ENCODE data around the gene MEIS1.
"Not testable (repeated sequence)": the region's sequence is repeated elsewhere in the genome, so short reads cannot be mapped to it uniquely, and the experiment has no call there.

Gene MEIS1

GRCh38 chr2:66466433-66466832, 31.5 kb downstream of the MEIS1 start:
- no peak for DNase-seq

GRCh38 chr2:66467718-66468117, 32.8 kb downstream of the MEIS1 start:
- DNase-seq: no peak

- no peak for DNase-seq
These were observed 34.4 kb downstream of the MEIS1 start for GRCh38 chr2:66469214-66469902.

GRCh38 chr2:66470199-66470598, 35.3 kb downstream of the MEIS1 start:
- no peak for DNase-seq

GRCh38 chr2:66472225-66472843, 37.4 kb downstream of the MEIS1 start:
- DNase-seq: no peak

GRCh38 chr2:66477135-66477842, 42.4 kb downstream of the MEIS1 start:
- no peak for DNase-seq

GRCh38 chr2:66478299-66478698, 43.4 kb downstream of the MEIS1 start:
- no peak for DNase-seq

GRCh38 chr2:66478731-66479316, 43.9 kb downstream of the MEIS1 start:
- DNase-seq: no peak

GRCh38 chr2:66481100-66481549, 46.2 kb downstream of the MEIS1 start:
- DNase-seq: no peak

GRCh38 chr2:66485252-66485651, 50.3 kb downstream of the MEIS1 start:
- not testable (repeated sequence) for DNase-seq

- no peak for DNase-seq
These were observed 54.0 kb downstream of the MEIS1 start for GRCh38 chr2:66488946-66489345.

GRCh38 chr2:66489436-66489835, 54.5 kb downstream of the MEIS1 start:
- DNase-seq: no peak

- no peak for DNase-seq
These were observed 55.7 kb downstream of the MEIS1 start for GRCh38 chr2:66490588-66491001.

- no peak for DNase-seq
These were observed 59.8 kb downstream of the MEIS1 start for GRCh38 chr2:66494708-66495107.

- DNase-seq: peak in 3 of 51 donors; percentile 12 to 31 (median 20)
These were observed 61.1 kb downstream of the MEIS1 start for GRCh38 chr2:66495788-66496640.

GRCh38 chr2:66496670-66497420, 61.9 kb downstream of the MEIS1 start:
- DNase-seq: no peak

- DNase-seq: peak in 1 of 51 donors; percentile 19
These were observed 62.7 kb downstream of the MEIS1 start for GRCh38 chr2:66497431-66498288.

- no peak for DNase-seq
These were observed 63.5 kb downstream of the MEIS1 start for GRCh38 chr2:66498289-66498975.

GRCh38 chr2:66501267-66501666, 66.3 kb downstream of the MEIS1 start:
- DNase-seq: no peak

All from hypothalamus (tissue), 51 donors.